Smooth muscle cell (in vitro differentiated cells): ENCODE measurements around the gene SAMHD1. TPM values are rescaled to one million over a fixed set of nuclear protein-coding genes. Genes with fewer than 3 reads are reported as not detected.

Experiments
- DNase-seq: peaks from one replicate; lab custom pipeline; 2025; ENCODE audit not compliant: unreplicated experiment; lab: John Stamatoyannopoulos, UW
- H2AFZ ChIP-seq: fragments of 200-600 bp; sonication (generic); 2 replicates; pipeline ENCODE4 v1.6.0; 2016; ENCODE audit warnings: antibody characterized with exemption, low read depth, mild to moderate bottlenecking
- H3F3A ChIP-seq: fragments of 200-600 bp; sonication (generic); 2 replicates; pipeline ENCODE4 v1.6.0; 2017; ENCODE audit warnings: antibody characterized with exemption, low read depth
- H3K27ac ChIP-seq: fragments of 200-600 bp; sonication (generic); 2 replicates; pipeline ENCODE4 v1.5.1; 2016; ENCODE audit warnings: low read depth, mild to moderate bottlenecking
- H3K27me3 ChIP-seq: fragments of 200-600 bp; sonication (generic); 2 replicates; pipeline ENCODE4 v1.6.1; 2016; ENCODE audit warnings: low read depth, mild to moderate bottlenecking
- H3K36me3 ChIP-seq: fragments of 200-600 bp; sonication (generic); 2 replicates; pipeline ENCODE4 v1.5.1; 2016; ENCODE audit warnings: low read depth
- H3K4me1 ChIP-seq: fragments of 200-600 bp; sonication (generic); 2 replicates; pipeline ENCODE4 v1.5.1; 2016; ENCODE audit warnings: low read depth
- H3K4me2 ChIP-seq: fragments of 200-600 bp; sonication (generic); 2 replicates; pipeline ENCODE4 v1.6.0; 2016; ENCODE audit warnings: mild to moderate bottlenecking
- H3K4me3 ChIP-seq: fragments of 200-600 bp; sonication (generic); 2 replicates; pipeline ENCODE4 v1.5.1; 2016; ENCODE audit warnings: mild to moderate bottlenecking
- H3K79me2 ChIP-seq: fragments of 200-600 bp; sonication (generic); 2 replicates; pipeline ENCODE4 v1.6.0; 2016; ENCODE audit warnings: low read depth, mild to moderate bottlenecking
- H3K9ac ChIP-seq: fragments of 200-600 bp; sonication (generic); 2 replicates; pipeline ENCODE4 v1.6.0; 2016; ENCODE audit warnings: low read depth
- H3K9me3 ChIP-seq: fragments of 200-600 bp; sonication (generic); replicated peaks from 2 replicates; pipeline ENCODE4 v1.5.1; 2016; ENCODE audit warnings: low read depth
- H4K20me1 ChIP-seq: fragments of 200-600 bp; sonication (generic); 2 replicates; pipeline ENCODE4 v1.6.0; 2016; ENCODE audit warnings: low read depth
- CTCF ChIP-seq: fragments of 200-600 bp; sonication (generic); IDR thresholded peaks from 2 replicates; pipeline ENCODE4 v1.5.1; 2017; ENCODE audit warnings: borderline replicate concordance, mild to moderate bottlenecking, antibody characterized with exemption; ENCODE audit not compliant: insufficient read depth, poor library complexity, severe bottlenecking
- WGBS: methylation state at CpG from one replicate; pipeline ENCODE4 v1.1.7; 2016; ENCODE audit warnings: low lambda C conversion rate; 5-methylcytosine and 5-hydroxymethylcytosine counted together
- polyA plus RNA-seq: library from polyadenylated mRNA; unstranded; fragments of >200 nt; fragmentation: Nextera tagmentation; extraction: Ambion mirVana; gene quantifications from 2 replicates; pipeline ENCODE4 v1.2.1, GENCODE V29; 2016
- total RNA-seq: library from RNA; depleted of rRNA; stranded (reverse); fragments of >200 nt; gene quantifications from 2 replicates; pipeline ENCODE4 v1.2.3, GENCODE V29; 2014

SAMHD1 gene
- total and polyA plus RNA-seq, 2 experiments from 2014 or later = 2.1 to 4.6 TPM

- Histone ChIP-seq H3K9ac (no peak overlapping the region), H3K9me3 (no peaks in the 10 kb centered on the region), H3K79me2 (peaks cover 48% of the 10 kb centered on the region), H3K4me2 (no peak overlapping the region), H3K36me3 (no peaks in the 10 kb centered on the region), H3K27ac (no peak overlapping the region), H3K27me3 (no peaks in the 10 kb centered on the region), H2AFZ (no peak overlapping the region), H3K4me3 (no peak overlapping the region), H3K4me1 (peaks cover 15% of the 10 kb centered on the region), H4K20me1 (peaks cover 70% of the 10 kb centered on the region), H3F3A (peaks cover 7% of the 10 kb centered on the region)
- DNase-seq = no peak
- TF ChIP-seq CTCF = no peak
- 90% methylated on average over 5 of the region's 5 CpGs for WGBS
Measured at GRCh38 chr20:36860339-36860738, 91.2 kb downstream of the SAMHD1 start.

- H3K27ac ChIP-seq = no peak overlapping the region
- H2AFZ ChIP-seq = no peak overlapping the region
- H3K9ac ChIP-seq = no peak overlapping the region
- 88% methylated on average over 6 of the region's 6 CpGs for WGBS
- no peaks in the 10 kb centered on the region for H3K36me3 ChIP-seq
- peaks cover 53% of the 10 kb centered on the region for H3K79me2 ChIP-seq
- DNase-seq = no peak
- H4K20me1 ChIP-seq = peaks cover 76% of the 10 kb centered on the region
- TF ChIP-seq CTCF = no peak
- H3K9me3 ChIP-seq = no peaks in the 10 kb centered on the region
- peaks cover 7% of the 10 kb centered on the region for H3F3A ChIP-seq
- no peaks in the 10 kb centered on the region for H3K27me3 ChIP-seq
- H3K4me3 ChIP-seq = no peak overlapping the region
- no peak overlapping the region for H3K4me2 ChIP-seq
- H3K4me1 ChIP-seq = peaks cover 15% of the 10 kb centered on the region
Measured at GRCh38 chr20:36859700-36860330, 91.7 kb downstream of the SAMHD1 start.

- no peak for DNase-seq
- Histone ChIP-seq H2AFZ (no peak overlapping the region), H3K4me2 (no peak overlapping the region), H3K9ac (no peak overlapping the region), H3K27me3 (no peaks in the 10 kb centered on the region), H3F3A (peaks cover 7% of the 10 kb centered on the region), H4K20me1 (peaks cover 82% of the 10 kb centered on the region), H3K36me3 (no peaks in the 10 kb centered on the region), H3K4me1 (peaks cover 15% of the 10 kb centered on the region), H3K4me3 (no peak overlapping the region), H3K27ac (no peak overlapping the region), H3K9me3 (no peaks in the 10 kb centered on the region), H3K79me2 (peaks cover 58% of the 10 kb centered on the region)
- 90% methylated on average over 4 of the region's 4 CpGs for WGBS
- no peak for TF ChIP-seq CTCF
Measured at GRCh38 chr20:36859282-36859555, 92.3 kb downstream of the SAMHD1 start.
